ENCODE measurements around the gene RIPK1. TPM values are rescaled to one million over a fixed set of nuclear protein-coding genes. Genes with fewer than 3 reads are reported as not detected.
"Not testable (repeated sequence)": the region's sequence is repeated elsewhere in the genome, so short reads cannot be mapped to it uniquely, and the experiment has no call there.

The RIPK1 gene
- total RNA-seq, 4 donors from 2014 or later = 38.5 to 48.7 (median 40.8) TPM

- Histone ChIP-seq H3K4me1 (peaks cover 4 to 61% (median 10%) of the 10 kb centered on the region in 4 donors), H3K4me3 (peak overlapping the region; percentile 33 to 55 (median 46)), H3K36me3 (peaks cover 0 to 15% (median 0%) of the 10 kb centered on the region in 3 donors), H3K27me3 (no peaks in the 10 kb centered on the region), H3K27ac (peak overlapping the region; percentile 73 to 93 (median 86)), H3K9me3 (no peaks in the 10 kb centered on the region)
- peak; percentile 93 to 97 (median 94) for DNase-seq
- TF ChIP-seq POLR2A (IDR thresholded peaks at IDR 0.05) = peak in 1 of 2 donors; percentile 65
- TF ChIP-seq CTCF (IDR thresholded peaks at IDR 0.05) = no peak
These were observed 44.4 kb upstream of the RIPK1 start for GRCh38 chr6:3023663-3024483.

- Histone ChIP-seq H3K4me3 (no peak overlapping the region), H3K27me3 (no peaks in the 10 kb centered on the region), H3K27ac (peak overlapping the region; percentile 44 to 75 (median 60)), H3K9me3 (no peaks in the 10 kb centered on the region), H3K36me3 (no peaks in the 10 kb centered on the region), H3K4me1 (peaks cover 4 to 42% (median 10%) of the 10 kb centered on the region in 4 donors)
- TF ChIP-seq POLR2A (IDR thresholded peaks at IDR 0.05) (no peak), CTCF (IDR thresholded peaks at IDR 0.05) (no peak)
- peak in 2 of 3 donors; percentile 65 to 73 for DNase-seq
These were observed 41.3 kb upstream of the RIPK1 start for GRCh38 chr6:3026791-3027626.

GRCh38 chr6:3028156-3028555 lies 40.1 kb upstream of the RIPK1 start:
- H3K27ac ChIP-seq = not testable (repeated sequence)

GRCh38 chr6:3031857-3032640 lies 36.2 kb upstream of the RIPK1 start:
- Histone ChIP-seq H3K4me3 (no peak overlapping the region), H3K27ac (no peak overlapping the region), H3K9me3 (no peaks in the 10 kb centered on the region), H3K4me1 (peaks cover 0 to 6% (median 4%) of the 10 kb centered on the region in 4 donors), H3K36me3 (no peaks in the 10 kb centered on the region), H3K27me3 (no peaks in the 10 kb centered on the region)
- TF ChIP-seq CTCF (IDR thresholded peaks at IDR 0.05) (peak in 3 of 6 experiments; percentile 15 to 21 (median 16)), POLR2A (IDR thresholded peaks at IDR 0.05) (no peak)
- DNase-seq = peak in 2 of 3 donors; percentile 34 to 72

More at GRCh38 chr6:3028156-3028555, 40.1 kb upstream of the RIPK1 start:
- H3K27me3 ChIP-seq, DNase-seq, H3K4me3 ChIP-seq, H3K9me3 ChIP-seq, H3K36me3 ChIP-seq: not testable (repeated sequence)
- H3K4me1 ChIP-seq = peaks cover 4 to 31% (median 10%) of the 10 kb centered on the region in 4 donors

GRCh38 chr6:3032986-3033385 lies 35.3 kb upstream of the RIPK1 start:
- DNase-seq = peak in 1 of 3 donors; percentile 81

More at GRCh38 chr6:3032986-3033385, 35.3 kb upstream of the RIPK1 start:
- H3K4me1 ChIP-seq = no peaks in the 10 kb centered on the region
- peak overlapping the region in 2 of 4 donors; percentile 37 to 64 for H3K27ac ChIP-seq
- H3K36me3 ChIP-seq = no peaks in the 10 kb centered on the region
- no peaks in the 10 kb centered on the region for H3K9me3 ChIP-seq
- no peaks in the 10 kb centered on the region for H3K27me3 ChIP-seq
- H3K4me3 ChIP-seq = no peak overlapping the region
- TF ChIP-seq POLR2A (IDR thresholded peaks at IDR 0.05) (no peak), CTCF (IDR thresholded peaks at IDR 0.05) (no peak)
